Prostate gland (tissue), 2 donors: ENCODE measurements around the gene SCAMP1. TPM values are rescaled to one million over a fixed set of nuclear protein-coding genes. Genes with fewer than 3 reads are reported as not detected.

ENCODE experiments used
- DNase-seq: peaks from one replicate; pipeline ENCODE4 v3.0.0-alpha.2; 2019; ENCODE audit warnings: low spot score
- H3K27ac ChIP-seq, 2 donors: fragments of 200-600 bp; sonication (generic); 2 replicates each; pipeline ENCODE4 v1.5.1; 2017 to 2019
- H3K27me3 ChIP-seq: fragments of 200-600 bp; sonication (generic); replicated peaks from 2 replicates; pipeline ENCODE4 v1.5.1; 2019; ENCODE audit not compliant: insufficient read depth
- H3K36me3 ChIP-seq, 2 donors: fragments of 200-600 bp; sonication (generic); 1 replicate in 1 of 2; 2 replicates in 1 of 2; pipeline versions ENCODE4 v1.5.1 to v1.8.1; 2017 to 2019
- H3K4me1 ChIP-seq: fragments of 200-600 bp; sonication (generic); replicated peaks from 2 replicates; pipeline ENCODE4 v1.5.1; 2019
- H3K4me3 ChIP-seq, 2 donors: fragments of 200-600 bp; sonication (generic); 2 replicates each; pipeline ENCODE4 v1.5.1; 2017 to 2019
- H3K9me3 ChIP-seq: fragments of 200-600 bp; sonication (generic); 2 replicates; pipeline ENCODE4 v1.5.1; 2017
- CTCF ChIP-seq, 4 experiments: fragments of 200-600 bp in 2 of 4; fragments of 450-650 bp in 2 of 4; sonication (generic) in 2 of 4; IDR thresholded peaks; 1 replicate in 3 of 4; 2 replicates in 1 of 4; pipeline ENCODE4 v1.5.1; 2016 to 2019; ENCODE audit warnings: antibody characterized with exemption in 4 of 4, mild to moderate bottlenecking in 2 of 4, moderate library complexity in 2 of 4
- POLR2A ChIP-seq: fragments of 450-650 bp; IDR thresholded peaks from one replicate; pipeline ENCODE4 v1.6.1; 2016; ENCODE audit warnings: antibody characterized with exemption, mild to moderate bottlenecking
- POLR2AphosphoS5 ChIP-seq: sonication (generic); formaldehyde crosslinking; IDR thresholded peaks from one replicate; pipeline ENCODE4 v1.6.1; 2017; ENCODE audit warnings: antibody characterized with exemption
- WGBS: methylation state at CpG from one replicate; pipeline ENCODE4 v1.1.5; 2018; 5-methylcytosine and 5-hydroxymethylcytosine counted together
- intact Hi-C: fragments of 100-400 bp; cut with DNase I; formaldehyde crosslinking; loops from one replicate; pipeline ENCODE4 v1.14.2; 2022
- total RNA-seq, 2 donors: library from RNA; depleted of rRNA; stranded (reverse); fragments of >200 nt; gene quantifications; one replicate each; pipeline ENCODE4 v1.1.0, GENCODE V29; 2016

SCAMP1 gene
- total RNA-seq, 2 donors from 2014 or later: 39.0 to 41.0 TPM

DNA sequence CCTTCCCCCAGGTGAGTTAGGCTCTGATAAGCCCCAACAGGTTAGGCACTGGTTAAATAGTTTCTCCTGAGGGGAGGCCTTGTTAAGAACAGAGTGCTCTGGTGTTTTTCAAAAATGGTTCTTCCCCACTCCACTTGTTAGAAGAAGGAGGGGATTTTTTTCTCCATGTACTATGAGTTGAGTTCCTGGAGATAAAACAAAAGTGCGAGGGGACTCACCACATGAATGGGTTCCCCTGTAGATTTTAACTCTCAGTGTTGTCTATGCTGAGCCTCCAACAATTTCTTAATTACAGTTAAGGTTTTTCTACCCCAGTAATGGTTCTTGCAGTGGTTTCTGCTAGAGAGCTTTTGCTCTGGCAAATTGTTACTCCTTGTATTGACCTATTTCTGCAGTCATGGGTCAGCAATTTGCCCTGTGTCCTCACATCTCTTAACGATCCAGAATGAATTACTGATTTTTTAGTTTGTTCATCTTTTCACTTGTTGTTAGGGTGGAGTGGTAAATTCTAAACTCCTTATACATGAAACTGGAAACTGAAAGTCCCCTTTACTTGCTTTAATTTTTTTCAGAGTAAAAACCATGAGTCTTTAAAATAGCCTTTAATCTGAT is 44.4 kb downstream of the SCAMP1 start:
- no peaks in the 10 kb centered on the region for H3K9me3 ChIP-seq
- intact Hi-C loops: no loop called here
- H3K27ac ChIP-seq: no peak overlapping the region
- H3K36me3 ChIP-seq: no peaks in the 10 kb centered on the region
- 81% methylated on average over 2 of the region's 2 CpGs for WGBS
- H3K4me1 ChIP-seq: no peaks in the 10 kb centered on the region
- DNase-seq: no peak
- no peaks in the 10 kb centered on the region for H3K27me3 ChIP-seq
- TF ChIP-seq POLR2AphosphoS5: no peak
- TF ChIP-seq CTCF (IDR thresholded peaks at IDR 0.05): no peak
- TF ChIP-seq POLR2A: no peak
- H3K4me3 ChIP-seq: no peak overlapping the region

DNA sequence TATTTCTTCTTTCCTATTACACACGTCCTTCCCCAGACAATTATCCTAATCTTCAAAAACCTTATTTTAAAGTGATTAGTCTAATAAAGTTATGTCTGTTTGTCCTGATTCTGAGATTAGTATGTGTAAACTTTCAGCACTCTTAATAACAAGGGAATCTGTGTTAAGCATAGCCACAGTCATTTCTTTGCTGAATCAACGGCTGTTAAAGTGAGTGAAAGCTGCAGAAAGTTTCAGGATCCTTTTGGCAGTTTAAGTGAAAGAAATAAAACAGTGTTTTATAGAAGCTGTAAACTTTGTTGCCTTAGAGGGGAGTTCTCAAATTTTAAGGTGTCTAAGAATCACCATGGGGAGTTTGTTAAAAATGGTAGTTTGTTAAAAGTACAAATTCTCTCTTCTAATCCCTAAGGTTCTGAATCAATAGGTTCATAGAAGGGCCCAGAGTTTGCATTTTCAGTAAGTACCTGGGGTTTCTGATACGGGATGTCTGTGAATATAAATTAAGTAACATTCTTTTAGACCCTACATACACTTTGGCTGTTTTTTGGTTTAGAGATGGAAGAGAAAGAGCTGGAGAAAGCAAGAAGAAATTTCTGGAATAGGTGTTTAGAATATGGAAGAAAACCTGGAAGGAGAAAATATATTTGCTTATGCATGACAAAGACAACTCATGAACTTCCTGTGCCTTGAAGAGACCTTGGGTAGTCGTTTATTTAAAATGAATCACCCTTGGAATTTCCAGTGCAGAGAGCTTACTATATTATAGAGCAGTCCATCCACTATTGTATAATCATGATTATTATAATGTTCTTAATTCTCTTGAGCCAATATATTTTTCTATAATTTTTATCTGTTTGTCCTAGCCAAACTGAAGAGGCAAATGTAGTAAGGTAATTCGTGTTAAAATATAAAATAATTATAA is 45.7 kb downstream of the SCAMP1 start:
- H3K4me1 ChIP-seq: no peaks in the 10 kb centered on the region
- H3K4me3 ChIP-seq: no peak overlapping the region
- no peaks in the 10 kb centered on the region for H3K36me3 ChIP-seq
- DNase-seq: no peak
- 41% methylated on average over 5 of the region's 5 CpGs for WGBS
- no peak overlapping the region for H3K27ac ChIP-seq
- TF ChIP-seq POLR2AphosphoS5: no peak
- no peak for TF ChIP-seq POLR2A
- TF ChIP-seq CTCF (IDR thresholded peaks at IDR 0.05): no peak
- intact Hi-C loops: no loop called here
- H3K9me3 ChIP-seq: no peaks in the 10 kb centered on the region
- no peaks in the 10 kb centered on the region for H3K27me3 ChIP-seq

GRCh38 chr5:78407458-78407857 is 47.0 kb downstream of the SCAMP1 start:
- H3K4me3 ChIP-seq: no peak overlapping the region
- no peak for DNase-seq
- H3K9me3 ChIP-seq: no peaks in the 10 kb centered on the region
- no peak for TF ChIP-seq POLR2A
- no peak for TF ChIP-seq POLR2AphosphoS5
- no peak for TF ChIP-seq CTCF (IDR thresholded peaks at IDR 0.05)
- H3K27ac ChIP-seq: no peak overlapping the region
- H3K4me1 ChIP-seq: no peaks in the 10 kb centered on the region
- H3K27me3 ChIP-seq: no peaks in the 10 kb centered on the region
- H3K36me3 ChIP-seq: no peaks in the 10 kb centered on the region
- intact Hi-C loops: no loop called here

DNA sequence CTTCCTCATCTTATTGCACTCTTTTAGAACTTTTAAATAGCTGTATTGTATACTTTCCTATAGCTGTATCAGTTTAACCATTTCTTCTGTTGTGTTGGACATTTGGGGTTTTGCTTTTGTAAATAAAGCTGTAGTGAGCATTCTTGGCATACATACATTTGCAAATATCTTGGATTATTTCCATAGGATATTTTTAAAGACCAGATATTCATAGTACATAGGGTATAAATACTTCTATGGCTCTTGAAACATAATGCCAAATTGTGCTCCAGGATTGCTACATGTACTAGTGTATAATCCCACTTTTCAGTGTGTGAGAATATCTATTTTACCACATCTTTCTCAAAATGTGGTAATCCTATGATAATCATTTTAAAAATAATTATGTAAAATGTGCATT is 51.2 kb downstream of the SCAMP1 start:
- Histone ChIP-seq H3K27me3 (no peaks in the 10 kb centered on the region), H3K36me3 (no peaks in the 10 kb centered on the region), H3K4me1 (no peaks in the 10 kb centered on the region), H3K4me3 (no peak overlapping the region), H3K9me3 (no peaks in the 10 kb centered on the region), H3K27ac (no peak overlapping the region)
- intact Hi-C loops: no loop called here
- DNase-seq: no peak
- TF ChIP-seq POLR2A (no peak), CTCF (IDR thresholded peaks at IDR 0.05) (no peak), POLR2AphosphoS5 (no peak)
